Activated effector memory CD4-positive, alpha-beta T cell treated with anti-CD3 and anti-CD28 coated beads, Interleukin-2, amount 50 U/mL, for 16 hours (primary cell): ENCODE results near the gene ALDH3B2.
A peak's percentile ranks its signal among the peaks of the same experiment; 100 is the strongest.
"Not testable (repeated sequence)": the region's sequence is repeated elsewhere in the genome, so short reads cannot be mapped to it uniquely, and the experiment has no call there.

Experiments
- DNase-seq: peaks from one replicate; pipeline ENCODE4 v3.0.0-alpha.2; 2020

The ALDH3B2 gene, protein sequence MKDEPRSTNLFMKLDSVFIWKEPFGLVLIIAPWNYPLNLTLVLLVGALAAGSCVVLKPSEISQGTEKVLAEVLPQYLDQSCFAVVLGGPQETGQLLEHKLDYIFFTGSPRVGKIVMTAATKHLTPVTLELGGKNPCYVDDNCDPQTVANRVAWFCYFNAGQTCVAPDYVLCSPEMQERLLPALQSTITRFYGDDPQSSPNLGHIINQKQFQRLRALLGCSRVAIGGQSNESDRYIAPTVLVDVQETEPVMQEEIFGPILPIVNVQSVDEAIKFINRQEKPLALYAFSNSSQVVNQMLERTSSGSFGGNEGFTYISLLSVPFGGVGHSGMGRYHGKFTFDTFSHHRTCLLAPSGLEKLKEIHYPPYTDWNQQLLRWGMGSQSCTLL

DNA sequence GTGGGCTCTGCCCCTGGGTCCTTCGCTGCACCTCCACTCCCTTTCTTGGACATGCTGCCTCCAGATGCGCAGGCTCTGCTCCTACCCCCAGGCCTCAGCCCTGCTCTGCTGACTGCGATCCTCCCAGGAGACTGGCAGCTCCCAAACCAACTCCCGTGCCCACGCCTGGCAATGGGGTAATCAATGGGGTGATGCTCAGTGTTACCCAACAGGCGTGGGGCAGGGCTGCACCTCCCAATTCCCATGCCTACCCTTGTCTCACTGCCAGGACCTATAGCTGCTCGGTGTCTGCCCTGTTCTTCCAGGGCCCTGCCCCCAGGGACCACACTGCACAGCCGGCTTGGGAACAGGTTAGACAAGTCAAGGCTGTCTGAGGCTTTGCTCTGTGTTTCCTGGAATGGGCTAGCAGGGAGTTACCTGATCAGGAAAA lies at the start of gene ALDH3B2:
TSS of gene ALDH3B2 (minus strand) at position 182 of the 430 bp plus-strand sequence. CDS start 7,688 bp downstream, outside the sequence.
- no peak for DNase-seq

GRCh38 chr11:67723036-67723435 lies 48.6 kb upstream of the ALDH3B2 start:
- DNase-seq = not testable (repeated sequence)

GRCh38 chr11:67716226-67716625 lies 41.8 kb upstream of the ALDH3B2 start:
- not testable (repeated sequence) for DNase-seq

DNA sequence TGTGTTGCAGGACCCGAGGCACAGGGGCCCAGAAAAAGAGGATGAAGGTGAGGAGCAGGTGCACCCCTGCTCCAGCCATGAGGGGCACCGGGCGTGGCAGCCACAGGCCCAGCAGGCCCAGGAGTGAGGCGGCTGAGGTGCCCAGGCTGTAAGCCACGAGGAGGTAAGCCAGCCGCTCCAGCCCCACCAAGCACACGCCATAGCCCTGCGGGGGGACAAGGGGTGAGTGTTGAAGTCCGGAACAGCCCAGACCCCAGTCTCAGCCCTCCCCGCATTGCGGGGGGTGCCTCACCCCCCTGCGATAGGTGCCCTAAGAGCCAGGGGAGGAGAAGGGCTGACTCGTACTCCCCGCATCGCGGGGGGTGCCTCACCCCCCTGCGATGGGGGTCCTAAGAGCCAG lies 41.4 kb upstream of the ALDH3B2 start:
- not testable (repeated sequence) for DNase-seq

DNA sequence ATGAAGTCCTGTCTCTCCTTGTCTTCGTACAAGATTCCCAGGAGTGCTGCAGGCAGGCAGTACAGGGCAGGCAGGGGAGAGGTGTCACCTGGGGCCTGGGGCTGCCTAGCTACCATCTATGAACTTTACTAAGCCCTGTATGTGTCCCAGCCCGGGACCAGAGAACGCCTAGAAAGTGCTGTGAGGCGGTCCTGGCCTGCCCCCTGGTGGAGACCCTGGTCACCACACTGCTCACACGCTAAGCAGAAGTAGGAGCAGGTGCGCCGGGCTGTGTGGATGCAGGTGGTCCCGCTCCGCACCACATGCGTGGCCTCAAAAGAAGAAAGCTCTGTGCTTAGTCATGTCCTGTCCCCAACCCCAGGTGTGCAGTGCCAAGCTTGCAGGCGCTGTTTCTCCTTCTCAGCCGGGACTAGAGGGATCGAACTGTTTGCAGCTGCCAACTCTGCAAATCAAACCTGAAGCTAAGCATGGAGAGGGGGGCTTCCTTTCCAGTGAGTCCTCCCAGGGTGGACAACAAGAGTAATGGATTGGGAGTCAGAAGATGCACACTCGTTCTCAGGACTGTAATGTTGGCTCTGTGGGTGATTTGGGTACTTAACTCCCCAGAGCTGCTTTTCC lies 39.6 kb upstream of the ALDH3B2 start:
- peak; percentile 84 for DNase-seq

GRCh38 chr11:67711676-67712075 lies 37.3 kb upstream of the ALDH3B2 start:
- DNase-seq = not testable (repeated sequence)

DNA sequence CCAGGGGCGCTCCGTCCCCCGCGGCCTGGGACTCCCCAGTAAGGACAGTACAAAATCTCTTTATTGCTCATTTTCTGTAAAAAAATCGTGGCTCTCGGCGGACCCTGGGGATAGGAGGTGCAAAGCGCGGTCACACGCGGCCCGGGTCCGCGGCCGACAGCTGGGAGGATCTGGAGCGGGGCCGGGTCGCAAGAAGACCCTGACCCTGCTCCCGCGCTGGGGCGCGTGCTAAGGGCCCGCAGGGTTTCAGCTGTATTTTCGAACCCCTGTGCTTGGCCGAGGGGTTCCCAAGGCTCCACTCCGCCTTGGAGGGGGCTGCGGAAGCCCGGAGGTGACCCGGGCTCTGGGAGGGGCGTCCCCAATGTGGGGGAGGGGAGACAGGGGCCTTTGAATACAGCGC lies 36.8 kb upstream of the ALDH3B2 start:
- DNase-seq = not testable (repeated sequence)

GRCh38 chr11:67709806-67710205 lies 35.4 kb upstream of the ALDH3B2 start:
- not testable (repeated sequence) for DNase-seq

DNA sequence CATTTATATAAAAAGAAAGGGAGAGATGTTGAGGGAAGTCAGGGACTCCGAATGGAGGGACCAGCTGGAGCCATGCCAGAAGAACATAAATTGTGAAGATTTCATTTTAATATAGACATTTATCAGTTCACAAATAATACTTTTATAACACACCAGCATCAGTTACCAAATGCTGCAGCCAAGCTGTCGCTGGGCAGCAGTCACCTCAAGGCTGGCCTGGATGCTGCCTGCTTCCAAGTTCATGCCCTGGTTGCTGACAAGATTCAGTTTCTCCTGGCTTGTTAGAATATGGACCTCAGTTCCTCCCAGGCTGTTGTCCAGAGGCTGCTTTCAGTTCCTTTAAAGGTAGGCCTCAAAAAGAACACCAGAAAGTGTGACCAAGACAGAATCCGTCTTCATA lies 30.8 kb upstream of the ALDH3B2 start:
- DNase-seq = no peak

GRCh38 chr11:67704524-67704923 lies 30.1 kb upstream of the ALDH3B2 start:
- DNase-seq = no peak

DNA sequence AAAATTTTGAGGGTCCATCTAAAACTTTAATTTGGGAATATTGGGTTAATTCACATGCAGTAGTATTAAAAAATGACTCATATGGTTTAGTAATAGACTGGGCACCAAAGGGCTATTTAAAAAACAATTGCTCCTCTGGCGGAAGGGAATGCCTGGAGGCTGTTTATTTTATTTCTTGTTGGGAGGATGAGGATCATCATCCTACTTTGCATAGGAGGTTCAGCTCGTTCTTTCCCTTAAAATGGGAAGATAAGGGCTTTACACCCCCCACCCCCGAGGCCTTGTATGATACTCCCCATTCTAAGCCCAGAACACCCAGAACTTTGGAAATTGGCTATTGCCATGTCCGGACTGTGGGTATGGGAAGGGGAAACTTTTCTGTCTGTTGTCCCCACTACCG lies 29.3 kb upstream of the ALDH3B2 start:
- DNase-seq = not testable (repeated sequence)

- no peak for DNase-seq
These were observed 26.3 kb upstream of the ALDH3B2 start for GRCh38 chr11:67700548-67701262.

GRCh38 chr11:67700141-67700540 lies 25.7 kb upstream of the ALDH3B2 start:
- DNase-seq = no peak

GRCh38 chr11:67699521-67699920 lies 25.1 kb upstream of the ALDH3B2 start:
- DNase-seq = no peak

- DNase-seq = no peak
These were observed 23.8 kb upstream of the ALDH3B2 start for GRCh38 chr11:67698247-67698646.

DNA sequence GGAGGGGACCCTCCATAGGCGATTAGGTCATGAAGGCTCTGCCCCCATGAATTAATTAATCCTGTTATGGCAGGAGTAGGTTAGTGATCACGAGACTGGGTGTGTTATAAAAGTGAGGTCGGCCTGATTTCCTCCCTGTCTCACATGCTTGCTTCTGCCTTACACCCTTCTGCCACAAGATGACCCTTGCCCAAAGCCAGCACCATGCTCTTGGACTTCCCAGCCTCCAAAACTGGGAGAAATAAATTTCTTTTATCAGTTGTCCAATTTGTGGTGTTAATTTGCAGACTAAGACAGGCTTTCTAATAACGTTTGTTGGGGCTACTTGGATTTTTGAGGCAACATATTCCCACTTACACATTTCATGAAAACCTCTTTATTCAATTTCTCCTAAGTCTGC lies 23.4 kb upstream of the ALDH3B2 start:
- DNase-seq = no peak

DNA sequence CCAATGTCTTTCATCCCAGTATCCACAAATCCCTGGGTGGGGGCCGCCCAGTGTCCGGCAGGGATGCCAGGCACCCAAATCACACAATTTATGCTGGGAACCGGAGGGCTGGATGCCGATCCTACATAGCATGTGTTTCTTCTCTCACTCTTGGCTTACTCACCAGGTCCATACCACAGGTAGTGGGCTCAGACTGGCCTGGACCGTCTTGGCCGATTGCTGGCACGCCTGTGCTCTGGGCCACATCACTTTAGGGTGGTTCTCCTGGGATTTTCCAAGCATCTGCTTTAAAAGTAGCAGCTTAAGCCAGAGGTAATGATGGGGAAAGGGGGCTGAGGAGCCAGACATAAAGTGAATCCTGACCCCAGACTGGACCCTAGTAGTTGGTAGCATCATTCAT lies 22.6 kb upstream of the ALDH3B2 start:
- DNase-seq = no peak

DNA sequence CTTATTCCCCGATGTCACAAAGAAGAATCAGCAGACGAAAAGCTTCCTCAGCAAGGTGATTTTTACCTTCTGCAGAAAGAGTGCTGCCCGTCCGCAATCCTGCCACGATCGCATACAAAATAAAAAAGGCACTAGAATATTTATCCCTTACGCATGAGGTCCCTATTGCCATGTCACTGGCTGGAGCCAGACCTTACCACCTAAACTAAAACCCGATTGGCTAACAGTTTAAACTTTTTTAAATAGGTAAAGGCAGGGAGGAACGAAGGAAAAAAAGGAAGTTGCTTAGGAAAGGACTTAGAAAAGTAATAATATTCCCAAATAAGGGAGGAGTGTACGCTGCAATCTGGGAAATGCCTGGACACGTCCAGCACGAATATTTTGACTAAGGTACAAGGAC lies 21.2 kb upstream of the ALDH3B2 start:
- DNase-seq = no peak

GRCh38 chr11:67694875-67695555 lies 20.6 kb upstream of the ALDH3B2 start:
- DNase-seq = no peak

DNA sequence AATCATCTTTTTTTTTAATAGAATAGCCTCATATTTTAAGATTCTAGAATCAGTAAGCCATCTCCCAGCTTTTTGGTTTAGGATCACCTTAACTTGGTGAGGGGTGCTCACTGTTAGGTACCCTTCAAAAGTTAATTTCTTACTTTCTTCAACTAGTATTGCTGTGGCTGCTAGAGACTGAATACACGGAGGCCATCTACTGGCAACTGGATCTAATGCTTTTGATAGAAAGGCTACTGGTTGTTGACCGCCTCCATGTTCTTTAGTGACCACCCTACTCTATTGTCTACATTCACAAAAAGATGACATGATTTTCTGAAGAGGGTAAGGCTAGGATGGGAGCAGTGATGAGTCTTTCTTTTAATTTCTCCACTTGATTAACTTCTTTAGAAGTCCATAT lies 16.7 kb upstream of the ALDH3B2 start:
- no peak for DNase-seq

DNA sequence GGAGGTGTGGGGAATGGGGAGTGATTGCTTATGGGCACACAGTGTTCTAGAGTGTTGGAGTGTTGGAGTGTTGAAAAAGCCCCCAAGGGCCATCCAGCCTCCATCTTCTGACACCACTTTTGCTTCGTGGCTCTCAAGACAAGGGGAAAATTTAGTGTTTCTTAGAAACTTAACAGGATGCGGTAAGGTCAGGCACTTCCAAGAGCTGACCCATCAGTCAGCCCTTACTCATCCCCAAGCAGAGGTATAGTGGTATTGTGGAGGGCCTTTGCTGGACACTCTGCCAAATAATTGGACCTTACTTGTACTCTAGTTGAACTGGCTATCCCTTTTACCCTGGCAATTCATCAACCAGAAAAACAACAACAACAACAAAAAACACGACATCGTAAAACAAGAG lies 14.8 kb upstream of the ALDH3B2 start:
- DNase-seq = no peak

DNA sequence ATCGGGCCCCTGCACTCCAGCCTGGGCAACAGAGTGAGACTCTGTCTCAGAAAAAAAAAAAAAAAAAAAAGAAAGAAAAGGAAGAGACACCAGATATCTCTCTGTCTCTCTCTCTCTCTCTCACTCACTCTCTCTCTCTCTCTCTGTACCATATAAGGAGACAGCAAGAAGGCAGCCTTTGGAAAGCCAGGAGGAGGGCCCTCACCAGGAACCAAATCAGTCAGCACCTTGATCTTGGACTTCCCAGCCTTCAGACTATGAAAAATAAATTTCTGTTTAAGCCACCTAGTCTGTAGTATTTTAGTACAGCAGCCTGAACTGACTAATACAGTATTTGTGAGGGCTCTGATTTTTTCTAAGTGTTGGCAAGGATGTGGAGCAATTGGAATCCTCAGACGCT lies 13.6 kb upstream of the ALDH3B2 start:
- DNase-seq = no peak
